Peyer's patch (tissue), 4 donors: Measurements from ENCODE around the gene ANKRD13D. TPM values are rescaled to one million over a fixed set of nuclear protein-coding genes. Genes with fewer than 3 reads are reported as not detected.
A peak's percentile ranks its signal among the peaks of the same experiment; 100 is the strongest.
"Not testable (repeated sequence)": the region's sequence is repeated elsewhere in the genome, so short reads cannot be mapped to it uniquely, and the experiment has no call there.

ENCODE experiments used
- DNase-seq, 3 donors: peaks; one replicate each; pipeline ENCODE4 v3.0.0-alpha.2; 2017 to 2019
- H3K27ac ChIP-seq, 4 donors: fragments of 200-600 bp; sonication (generic); one replicate each; pipeline ENCODE4 v1.5.1; 2016 to 2019
- H3K27me3 ChIP-seq, 2 donors: fragments of 200-600 bp; sonication (generic); one replicate each; pipeline ENCODE4 v1.5.1; 2019
- H3K36me3 ChIP-seq, 3 donors: fragments of 200-600 bp; sonication (generic); one replicate each; pipeline ENCODE4 v1.5.1; 2016 to 2019
- H3K4me1 ChIP-seq, 4 donors: fragments of 200-600 bp; sonication (generic); one replicate each; pipeline ENCODE4 v1.5.1; 2016 to 2019
- H3K4me3 ChIP-seq, 4 donors: fragments of 200-600 bp; sonication (generic); 1 replicate in 3 of 4; 2 replicates in 1 of 4; pipeline ENCODE4 v1.5.1; 2016 to 2019; ENCODE audit warnings: mild to moderate bottlenecking in 1 of 4
- H3K9me3 ChIP-seq, 4 donors: fragments of 200-600 bp; sonication (generic); one replicate each; pipeline ENCODE4 v1.5.1; 2016 to 2019; ENCODE audit warnings: mild to moderate bottlenecking in 1 of 4
- CTCF ChIP-seq, 6 experiments: fragments of 450-650 bp in 4 of 6; fragments of 200-600 bp in 2 of 6; sonication (generic) in 1 of 6; IDR thresholded peaks; one replicate each; pipeline ENCODE4 v1.5.1; 2017 to 2019; ENCODE audit warnings: antibody characterized with exemption in 6 of 6, mild to moderate bottlenecking in 3 of 6, moderate library complexity in 1 of 6
- POLR2A ChIP-seq, 2 donors: fragments of 450-650 bp; IDR thresholded peaks; one replicate each; pipeline ENCODE4 v1.5.1; 2017; ENCODE audit warnings: antibody characterized with exemption in 2 of 2, mild to moderate bottlenecking in 2 of 2, moderate library complexity in 2 of 2
- total RNA-seq, 4 donors: library from RNA; depleted of rRNA; stranded (reverse); fragments of >200 nt; gene quantifications; one replicate each; pipeline ENCODE4 v1.1.0, GENCODE V29; 2016

Gene ANKRD13D
- total RNA-seq, 4 donors from 2014 or later: 25.4 to 97.4 (median 41.5) TPM

DNA sequence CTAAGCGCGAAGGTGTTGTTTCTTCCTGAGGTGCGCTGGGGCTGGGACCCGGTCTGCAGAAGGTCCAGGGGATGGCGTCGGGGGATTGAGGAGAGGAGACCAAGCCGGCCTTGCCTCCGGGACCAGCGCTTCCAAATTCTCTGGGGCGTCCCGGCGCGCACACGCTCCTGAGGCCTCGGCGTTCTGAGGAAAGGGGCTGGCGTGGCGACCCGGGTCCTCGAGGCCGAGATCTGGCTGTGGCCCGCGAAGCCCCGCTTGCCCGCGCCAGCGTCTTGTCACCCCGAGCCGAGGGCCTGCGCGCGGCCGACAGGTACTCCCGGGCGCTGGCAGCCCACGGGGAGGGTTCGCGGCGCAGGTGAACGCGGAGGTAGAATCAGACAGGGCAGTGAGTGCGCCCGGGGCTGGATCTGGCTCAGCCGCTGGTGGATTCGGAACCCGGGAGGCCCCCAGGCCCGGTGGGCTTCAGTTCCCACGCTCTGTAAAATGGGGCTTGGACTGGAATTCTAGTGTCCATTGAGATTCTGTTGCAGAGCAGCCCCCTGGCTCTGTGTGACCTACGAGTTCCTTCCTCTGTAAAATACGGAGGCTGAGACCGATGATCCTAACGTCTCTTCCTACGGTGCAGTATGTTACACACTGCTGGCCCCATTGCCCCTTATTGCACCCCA lies 28.9 kb downstream of the ANKRD13D start:
- Histone ChIP-seq H3K4me3 (peak overlapping the region; percentile 65 to 72 (median 67)), H3K4me1 (peaks cover 0 to 26% (median 2%) of the 10 kb centered on the region in 4 donors), H3K36me3 (no peaks in the 10 kb centered on the region), H3K27me3 (no peaks in the 10 kb centered on the region), H3K9me3 (no peaks in the 10 kb centered on the region), H3K27ac (peak overlapping the region; percentile 83 to 92 (median 87))
- peak in 2 of 3 donors; percentile 43 to 63 for DNase-seq
- no peak for TF ChIP-seq CTCF (IDR thresholded peaks at IDR 0.05)
- TF ChIP-seq POLR2A (IDR thresholded peaks at IDR 0.05): no peak

GRCh38 chr11:67318876-67319275 lies 29.8 kb downstream of the ANKRD13D start:
- not testable (repeated sequence) for DNase-seq, H3K36me3 ChIP-seq, H3K27me3 ChIP-seq, H3K9me3 ChIP-seq, H3K4me3 ChIP-seq, H3K27ac ChIP-seq
- peaks cover 0 to 21% (median 2%) of the 10 kb centered on the region in 4 donors for H3K4me1 ChIP-seq

- no peaks in the 10 kb centered on the region for H3K27me3 ChIP-seq
- no peak for DNase-seq
- no peaks in the 10 kb centered on the region for H3K36me3 ChIP-seq
- H3K4me1 ChIP-seq: peaks cover 0 to 21% (median 2%) of the 10 kb centered on the region in 4 donors
- H3K9me3 ChIP-seq: no peaks in the 10 kb centered on the region
- H3K4me3 ChIP-seq: no peak overlapping the region
- H3K27ac ChIP-seq: no peak overlapping the region
- TF ChIP-seq CTCF (IDR thresholded peaks at IDR 0.05): no peak
- no peak for TF ChIP-seq POLR2A (IDR thresholded peaks at IDR 0.05)
Measured at GRCh38 chr11:67320011-67320410, 30.9 kb downstream of the ANKRD13D start.

GRCh38 chr11:67320691-67321090 lies 31.6 kb downstream of the ANKRD13D start:
- Histone ChIP-seq H3K4me3 (no peak overlapping the region), H3K4me1 (peaks cover 0 to 21% (median 2%) of the 10 kb centered on the region in 4 donors), H3K27ac (no peak overlapping the region), H3K9me3 (no peaks in the 10 kb centered on the region), H3K36me3 (no peaks in the 10 kb centered on the region), H3K27me3 (no peaks in the 10 kb centered on the region)
- no peak for DNase-seq
- TF ChIP-seq CTCF (IDR thresholded peaks at IDR 0.05): no peak
- no peak for TF ChIP-seq POLR2A (IDR thresholded peaks at IDR 0.05)

DNA sequence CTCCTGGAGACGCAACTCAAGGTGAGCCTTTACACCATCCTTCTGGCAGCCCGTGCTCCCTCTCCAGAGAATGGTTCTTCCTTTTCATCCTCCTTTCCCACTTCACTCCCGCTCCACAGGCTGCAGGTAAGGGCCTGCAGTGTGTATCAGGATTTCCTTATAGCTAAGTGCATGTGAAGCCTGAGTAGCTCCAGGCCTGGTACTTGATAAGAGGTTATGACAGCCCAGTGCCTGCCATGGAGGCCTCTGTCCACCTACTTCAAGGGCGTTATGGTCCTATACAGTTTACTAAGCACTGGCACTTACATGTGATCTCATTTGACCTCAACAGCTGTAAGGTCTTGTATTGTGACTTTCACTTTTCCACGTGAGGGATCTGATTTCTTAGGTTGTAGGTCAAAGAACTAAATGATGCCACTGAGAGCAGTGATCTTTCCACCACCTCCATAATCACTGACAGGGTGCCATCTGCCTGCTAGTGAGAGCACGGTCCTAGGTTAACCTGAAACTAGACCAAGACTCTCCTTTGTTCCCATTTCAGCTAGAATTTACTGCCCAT lies 32.3 kb downstream of the ANKRD13D start:
- Histone ChIP-seq H3K4me3 (no peak overlapping the region), H3K36me3 (no peaks in the 10 kb centered on the region), H3K9me3 (no peaks in the 10 kb centered on the region), H3K27me3 (no peaks in the 10 kb centered on the region), H3K27ac (no peak overlapping the region), H3K4me1 (peaks cover 0 to 21% (median 2%) of the 10 kb centered on the region in 4 donors)
- no peak for TF ChIP-seq CTCF (IDR thresholded peaks at IDR 0.05)
- no peak for DNase-seq

DNA sequence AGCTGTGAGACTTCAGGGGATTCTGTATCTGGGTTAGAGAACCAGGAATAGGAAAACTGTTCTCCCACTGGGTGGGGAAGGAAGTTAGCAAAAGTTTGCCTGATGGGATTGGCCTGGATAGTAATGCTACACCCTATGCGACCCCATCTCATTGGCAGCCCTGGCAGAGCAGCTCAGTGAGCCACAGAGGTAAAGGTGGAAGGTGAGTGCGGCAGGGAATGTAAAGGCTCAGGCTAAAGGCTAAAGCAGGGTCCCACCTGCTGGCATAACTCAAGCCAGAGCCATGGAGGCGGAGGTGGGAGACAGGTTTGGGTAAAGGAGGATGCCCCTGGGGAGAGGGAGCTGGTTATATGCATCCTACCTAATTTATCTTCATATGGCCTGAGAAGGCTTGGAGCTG lies 32.9 kb downstream of the ANKRD13D start:
- Histone ChIP-seq H3K4me3 (no peak overlapping the region), H3K36me3 (no peaks in the 10 kb centered on the region), H3K4me1 (peaks cover 0 to 21% (median 2%) of the 10 kb centered on the region in 4 donors), H3K27ac (no peak overlapping the region), H3K27me3 (no peaks in the 10 kb centered on the region), H3K9me3 (no peaks in the 10 kb centered on the region)
- no peak for DNase-seq
- TF ChIP-seq POLR2A (IDR thresholded peaks at IDR 0.05): no peak
- TF ChIP-seq CTCF (IDR thresholded peaks at IDR 0.05): no peak
